Omental fat pad (tissue), 4 donors: ENCODE measurements around the gene PFKFB4. TPM values are rescaled to one million over a fixed set of nuclear protein-coding genes. Genes with fewer than 3 reads are reported as not detected.

Experiments
- ATAC-seq: fragments of 150-250 bp; one replicate; pipeline ENCODE4 v1.9.1; 2016; ENCODE audit warnings: mild to moderate bottlenecking, moderate library complexity; ENCODE audit not compliant: low FRiP score
- DNase-seq: peaks from one replicate; pipeline ENCODE4 v3.0.0-alpha.2; 2019; ENCODE audit warnings: low spot score
- CTCF ChIP-seq, 3 donors: fragments of 450-650 bp; IDR thresholded peaks; one replicate each; pipeline ENCODE4 v1.5.1; 2016 to 2017; ENCODE audit warnings: antibody characterized with exemption in 3 of 3, mild to moderate bottlenecking in 3 of 3, moderate library complexity in 2 of 3
- total RNA-seq, 4 donors: library from RNA; depleted of rRNA; stranded (reverse); fragments of >200 nt; gene quantifications; one replicate each; pipeline ENCODE4 v1.1.0, GENCODE V29; 2016

Gene PFKFB4
- total RNA-seq, 4 donors from 2014 or later: 1.9 to 16.2 (median 3.2) TPM

- no peak for TF ChIP-seq CTCF (IDR thresholded peaks at IDR 0.05)
- ATAC-seq (no peak), DNase-seq (no peak)
Observed at GRCh38 chr3:48565591-48566400, 9.2 kb upstream of the PFKFB4 start.

- no peak for TF ChIP-seq CTCF (IDR thresholded peaks at IDR 0.05)
- ATAC-seq: no peak
Observed at GRCh38 chr3:48565186-48565585, 8.6 kb upstream of the PFKFB4 start.

GRCh38 chr3:48564667-48565066 lies 8.1 kb upstream of the PFKFB4 start:
- DNase-seq (no peak), ATAC-seq (no peak)
- TF ChIP-seq CTCF (IDR thresholded peaks at IDR 0.05): no peak

More at GRCh38 chr3:48565186-48565585, 8.6 kb upstream of the PFKFB4 start:
- no peak for DNase-seq

GRCh38 chr3:48564022-48564421 lies 7.4 kb upstream of the PFKFB4 start:
- DNase-seq (no peak), ATAC-seq (no peak)
- TF ChIP-seq CTCF (IDR thresholded peaks at IDR 0.05): no peak

- no peak for ATAC-seq
- TF ChIP-seq CTCF (IDR thresholded peaks at IDR 0.05): no peak
Observed at GRCh38 chr3:48563382-48563918, 6.8 kb upstream of the PFKFB4 start, which contains the start of gene UCN2. Gene UCN2 (minus strand): TSS chr3:48563781. CDS start chr3:48563124, 657 bp downstream.

GRCh38 chr3:48562367-48563095 lies 5.9 kb upstream of the PFKFB4 start:
- no peak for DNase-seq
- no peak for ATAC-seq
- no peak for TF ChIP-seq CTCF (IDR thresholded peaks at IDR 0.05)

More at GRCh38 chr3:48563382-48563918, 6.8 kb upstream of the PFKFB4 start, which contains the start of gene UCN2:
- no peak for DNase-seq
